Stimulated activated effector memory CD8-positive, alpha-beta T cell treated with anti-CD3 and anti-CD28 coated beads, Interleukin-12 subunit alpha, Interleukin-12 subunit beta, amount 100 ng/mL, for 72 hours (primary cell): ENCODE measurements around the gene PRKCQ.
"Not testable (repeated sequence)": the region's sequence is repeated elsewhere in the genome, so short reads cannot be mapped to it uniquely, and the experiment has no call there.

Experiments used
- ATAC-seq: fragments of 150-1000 bp; cut with Tn5 transposase; 2 replicates; pipeline ENCODE4 v1.10.0; 2021
- DNase-seq, 2 donors: peaks; one replicate each; pipeline ENCODE4 v3.0.0; 2021 to 2022; ENCODE audit warnings: low spot score in 2 of 2
- H3K27ac Mint-ChIP-seq: one replicate; pipeline ENCODE4 v1.8.0; 2022; ENCODE audit warnings: mild to moderate bottlenecking, mixed read lengths
- H3K36me3 Mint-ChIP-seq: one replicate; pipeline ENCODE4 v1.8.0; 2022; ENCODE audit warnings: mild to moderate bottlenecking, mixed read lengths
- H3K4me1 Mint-ChIP-seq: one replicate; pipeline ENCODE4 v1.8.0; 2022; ENCODE audit warnings: mixed read lengths
- H3K4me3 Mint-ChIP-seq: one replicate; pipeline ENCODE4 v1.8.0; 2022; ENCODE audit warnings: mild to moderate bottlenecking, mixed read lengths
- H3K9me3 Mint-ChIP-seq: one replicate; pipeline ENCODE4 v1.8.0; 2022; ENCODE audit warnings: mixed read lengths

PRKCQ gene

DNA sequence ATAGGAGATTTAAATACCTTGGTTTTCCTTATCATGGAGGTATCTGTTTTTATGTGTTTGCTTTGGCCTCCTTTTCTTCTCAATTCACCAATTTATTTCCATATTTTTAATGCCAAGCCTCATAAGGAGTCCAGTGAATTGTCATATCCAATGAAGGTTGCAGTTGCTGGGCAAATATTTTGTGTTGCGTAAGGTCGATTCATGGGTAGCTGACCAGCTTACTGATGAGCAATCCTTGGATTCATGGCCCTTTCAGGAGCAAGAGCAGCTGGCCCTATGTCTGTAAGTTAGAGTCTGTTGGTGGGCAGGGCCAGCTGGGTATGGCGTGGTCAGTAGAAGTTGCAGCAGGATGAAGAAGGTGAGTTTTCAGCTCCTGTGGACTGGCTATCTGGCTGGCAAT, 194.4 kb downstream of the PRKCQ start:
- H3K27ac Mint-ChIP-seq: no peak overlapping the region
- no peaks in the 10 kb centered on the region for H3K36me3 Mint-ChIP-seq
- H3K4me1 Mint-ChIP-seq: peaks cover 16% of the 10 kb centered on the region
- ATAC-seq (no peak), DNase-seq (no peak)
- H3K4me3 Mint-ChIP-seq: no peak overlapping the region
- peaks cover 18% of the 10 kb centered on the region for H3K9me3 Mint-ChIP-seq

DNA sequence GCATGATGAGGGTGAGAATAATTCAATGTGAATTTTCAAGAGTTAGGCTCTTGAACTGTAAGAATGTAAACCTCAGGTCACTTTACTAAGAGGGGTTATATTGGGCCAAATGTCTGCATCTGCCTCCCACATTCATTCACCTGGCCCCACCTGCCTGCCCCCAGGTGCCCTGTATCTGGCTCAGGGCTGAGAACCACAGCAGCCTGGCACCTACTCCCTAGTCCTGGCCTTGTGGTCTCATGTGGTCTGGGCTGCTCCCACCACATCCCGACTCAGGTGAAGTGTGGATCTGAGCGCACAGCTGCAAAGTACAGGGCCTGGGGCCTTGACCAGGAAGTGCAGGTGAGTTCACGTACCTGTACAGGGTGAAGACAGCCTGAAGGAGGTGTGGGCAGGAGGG, 195.2 kb downstream of the PRKCQ start:
- Mint-ChIP-seq H3K4me1 (peaks cover 16% of the 10 kb centered on the region), H3K36me3 (no peaks in the 10 kb centered on the region), H3K27ac (no peak overlapping the region), H3K4me3 (no peak overlapping the region), H3K9me3 (peaks cover 10% of the 10 kb centered on the region)
- ATAC-seq (no peak), DNase-seq (no peak)

DNA sequence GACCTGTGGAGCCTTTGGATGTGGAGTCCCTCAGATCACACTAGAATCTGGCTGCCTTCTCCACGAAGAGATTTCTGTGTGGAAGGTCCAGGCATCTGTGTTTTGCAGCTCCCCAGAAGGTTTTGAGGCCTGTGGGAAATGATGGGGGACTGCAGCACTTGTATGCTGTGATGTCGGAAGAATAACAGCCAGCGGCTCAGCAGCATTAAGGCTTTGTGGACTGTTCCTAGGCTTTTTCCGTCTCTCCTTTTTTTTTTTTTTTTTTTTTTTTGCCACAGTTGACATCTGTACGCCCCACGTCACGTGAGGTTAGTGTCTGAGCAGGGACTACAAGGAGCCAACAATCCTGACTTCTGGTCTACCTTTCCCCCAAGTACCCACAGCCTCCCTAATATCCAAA, 196.0 kb downstream of the PRKCQ start:
- Mint-ChIP-seq H3K4me1 (peaks cover 16% of the 10 kb centered on the region), H3K4me3 (no peak overlapping the region), H3K27ac (no peak overlapping the region), H3K9me3 (peaks cover 10% of the 10 kb centered on the region), H3K36me3 (no peaks in the 10 kb centered on the region)
- DNase-seq (no peak), ATAC-seq (no peak)

DNA sequence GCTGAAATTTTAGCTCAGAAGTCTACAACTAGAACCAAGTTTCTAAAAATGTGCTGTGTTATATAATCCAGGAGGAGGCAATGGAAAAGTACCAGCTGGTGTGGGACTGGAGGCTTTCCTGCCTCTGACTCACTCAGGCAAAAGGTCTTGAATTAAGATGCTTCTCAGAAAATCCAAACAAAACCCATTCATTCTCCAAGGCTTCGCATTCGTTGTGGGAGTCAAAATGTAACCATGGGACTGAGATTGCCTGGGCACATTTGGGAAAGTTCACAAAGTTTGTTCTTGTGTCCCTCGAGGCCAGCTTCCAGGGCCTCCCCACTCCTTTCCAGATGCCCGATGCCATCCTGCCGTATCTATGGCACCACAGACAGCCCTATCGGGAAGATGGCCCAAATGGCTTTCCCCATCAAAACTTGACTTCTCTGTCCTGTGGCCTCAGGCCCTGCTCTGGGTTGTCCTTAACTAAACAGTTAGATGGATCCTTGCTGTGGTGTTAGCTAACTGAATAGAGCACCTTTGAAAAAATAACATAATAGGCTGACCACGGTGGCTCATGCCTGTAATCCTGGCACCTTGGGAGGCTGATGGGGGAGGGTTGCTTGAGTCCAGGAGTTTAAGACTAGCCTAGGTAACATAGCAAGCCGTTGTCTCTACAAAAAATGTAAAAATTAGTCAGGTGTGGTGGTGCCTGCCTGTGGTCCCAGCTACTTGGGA, 196.8 kb downstream of the PRKCQ start:
- no peak for ATAC-seq
- peak in 1 of 2 donors; percentile 36 for DNase-seq
- H3K27ac Mint-ChIP-seq: no peak overlapping the region
- peaks cover 16% of the 10 kb centered on the region for H3K4me1 Mint-ChIP-seq
- H3K9me3 Mint-ChIP-seq: peaks cover 10% of the 10 kb centered on the region
- H3K36me3 Mint-ChIP-seq: no peaks in the 10 kb centered on the region
- H3K4me3 Mint-ChIP-seq: no peak overlapping the region

DNA sequence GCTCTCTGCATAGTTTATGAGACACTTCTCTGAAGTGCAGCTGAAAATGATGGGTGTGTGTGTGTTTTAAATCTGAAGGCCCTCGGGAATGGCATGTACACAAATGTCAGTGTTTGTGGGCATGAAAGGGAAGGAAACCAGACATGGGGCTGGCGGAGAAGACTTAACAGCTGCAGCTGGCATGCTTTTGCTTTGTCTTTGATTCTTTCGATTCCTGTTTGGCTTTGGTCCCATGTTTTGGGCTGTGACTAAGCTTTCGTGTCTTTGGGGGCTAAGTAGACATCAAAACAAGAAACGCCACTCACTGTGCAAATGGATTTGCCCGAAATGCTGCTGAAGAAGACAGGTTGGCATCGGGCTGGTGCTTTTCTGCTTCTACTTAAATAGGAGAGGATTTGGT, 198.0 kb downstream of the PRKCQ start:
- peak; percentile 71 for ATAC-seq

DNA sequence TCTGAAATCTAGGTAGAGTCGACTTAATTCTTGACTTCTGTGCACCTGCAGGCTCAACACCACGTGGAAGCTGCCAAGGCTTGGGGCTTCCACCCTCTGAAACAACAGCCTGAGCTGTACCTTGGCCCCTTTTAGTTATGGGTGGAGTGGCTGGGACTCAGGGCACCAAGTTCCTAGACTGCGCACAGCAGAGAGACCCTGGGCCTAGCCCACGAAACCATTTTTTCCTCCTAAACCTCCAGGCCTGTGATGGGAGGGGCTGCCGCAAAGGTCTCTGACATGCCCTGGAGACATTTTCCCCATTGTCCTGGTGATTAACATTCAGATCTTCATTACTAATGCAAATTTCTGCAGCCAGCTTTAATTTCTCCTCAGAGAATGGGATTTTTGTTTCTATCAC, 199.6 kb downstream of the PRKCQ start:
- not testable (repeated sequence) for H3K9me3 Mint-ChIP-seq

More for the DNA sequence above, 198.0 kb downstream of the PRKCQ start:
- H3K4me3 Mint-ChIP-seq: peak overlapping the region; percentile 30
- H3K9me3 Mint-ChIP-seq: peaks cover 10% of the 10 kb centered on the region
- DNase-seq: peak in 1 of 2 donors; percentile 57
- H3K27ac Mint-ChIP-seq: no peak overlapping the region
- H3K36me3 Mint-ChIP-seq: no peaks in the 10 kb centered on the region
- peaks cover 15% of the 10 kb centered on the region for H3K4me1 Mint-ChIP-seq

DNA sequence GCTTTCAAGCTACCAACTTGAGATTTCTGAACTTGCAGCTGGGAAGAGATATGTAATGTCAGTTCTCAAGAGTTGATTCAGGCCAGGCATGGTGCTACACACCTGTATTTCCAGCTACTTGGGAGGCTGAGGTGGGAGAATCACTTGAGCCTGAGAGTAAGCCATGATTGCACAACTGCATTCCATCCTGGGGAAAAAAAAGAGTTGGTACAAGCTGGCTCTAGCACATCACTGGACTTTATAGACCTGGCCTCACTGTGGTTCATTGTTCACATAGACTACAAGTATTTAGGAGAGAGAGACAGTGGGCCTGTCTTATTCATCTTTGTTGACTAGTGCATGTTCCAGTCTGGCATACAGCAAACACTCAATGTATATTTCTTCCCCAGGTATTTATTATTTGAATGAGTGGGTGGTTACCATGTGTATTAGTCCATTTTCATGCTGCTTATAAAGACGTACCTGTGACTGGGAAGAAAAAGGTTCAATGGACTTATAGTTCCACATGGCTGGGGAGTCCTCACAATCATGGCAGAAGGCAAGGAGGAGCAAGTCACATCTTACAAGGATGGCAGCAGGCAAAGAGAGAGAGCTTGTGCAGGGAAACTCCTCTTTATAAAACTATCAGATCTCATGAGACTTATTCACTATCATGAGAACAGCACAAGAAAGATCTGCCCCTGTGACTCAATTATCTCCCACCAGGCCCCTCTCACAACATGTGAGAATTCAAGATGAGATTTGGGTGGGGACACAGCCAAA, 200.9 kb downstream of the PRKCQ start:
- peaks cover 10% of the 10 kb centered on the region for H3K9me3 Mint-ChIP-seq
- ATAC-seq (no peak), DNase-seq (peak in 1 of 2 donors; percentile 40)
- H3K4me3 Mint-ChIP-seq: no peak overlapping the region
- no peaks in the 10 kb centered on the region for H3K36me3 Mint-ChIP-seq
- H3K27ac Mint-ChIP-seq: no peak overlapping the region
- peaks cover 11% of the 10 kb centered on the region for H3K4me1 Mint-ChIP-seq

More for the DNA sequence above, 199.6 kb downstream of the PRKCQ start:
- H3K27ac Mint-ChIP-seq, H3K36me3 Mint-ChIP-seq, H3K4me3 Mint-ChIP-seq, ATAC-seq: not testable (repeated sequence)
- H3K4me1 Mint-ChIP-seq: peaks cover 11% of the 10 kb centered on the region
- DNase-seq: peak in 1 of 2 donors; percentile 40
